ENCODE data around the gene ACY1. TPM values are rescaled to one million over a fixed set of nuclear protein-coding genes. Genes with fewer than 3 reads are reported as not detected.

Gene ACY1
- polyA plus RNA-seq, 1 donor (not counting 4 experiments of a cell fraction or from before 2014, with no cell fraction given) = 71.8 TPM

- H3K27me3 ChIP-seq (ENCODE audit: control insufficient read depth, extremely low read depth, insufficient read depth, low read length) = no peaks in the 10 kb centered on the region
- no peaks in the 10 kb centered on the region for H3K9me3 ChIP-seq (ENCODE audit: control insufficient read depth, low read depth, low read length)
- no peaks in the 10 kb centered on the region for H3K4me1 ChIP-seq (ENCODE audit: control insufficient read depth, extremely low read depth, insufficient read depth, low read length)
- H3K4me3 ChIP-seq (ENCODE audit: control insufficient read depth in 2 of 3, extremely low read depth in 1 of 3, insufficient read depth in 2 of 3, low read depth in 1 of 3, low read length in 3 of 3) = no peak overlapping the region
- H3K9ac ChIP-seq (ENCODE audit: control insufficient read depth, extremely low read depth, insufficient read depth, low read length) = no peak overlapping the region
- dilution Hi-C loops (cut with MboI; ENCODE audit: extremely low pct_ligation_motif_present, low sequenced_read_pairs) = no loop called here
- no peak overlapping the region for H2AFZ ChIP-seq (ENCODE audit: control insufficient read depth, low read length)
- FAIRE-seq (no peak), DNase-seq (ENCODE audit: low read depth, low spot score) (no peak)
- H3K4me2 ChIP-seq (ENCODE audit: control insufficient read depth, extremely low read depth, insufficient read depth, low read depth, low read length) = no peak overlapping the region
- H3K36me3 ChIP-seq (ENCODE audit: control insufficient read depth in 2 of 2, extremely low read depth in 1 of 2, insufficient read depth in 2 of 2, low read length in 2 of 2) = no peaks in the 10 kb centered on the region
- H3K79me2 ChIP-seq (ENCODE audit: control insufficient read depth, insufficient read depth, low read length) = no peaks in the 10 kb centered on the region
- H3K27ac ChIP-seq (ENCODE audit: control insufficient read depth, insufficient read depth, low read length) = no peak overlapping the region
- no peak for TF ChIP-seq EZH2 (IDR thresholded peaks at IDR 0.05; ENCODE audit: low read length)
- no peaks in the 10 kb centered on the region for H3K9me1 ChIP-seq (ENCODE audit: control insufficient read depth, extremely low read depth, insufficient read depth, low read length)
- no peaks in the 10 kb centered on the region for H4K20me1 ChIP-seq (ENCODE audit: control insufficient read depth, extremely low read depth, insufficient read depth, low read length)
Observed at GRCh38 chr3:52022323-52023100, 39.2 kb downstream of the ACY1 start.

GRCh38 chr3:52023101-52023770 is 39.9 kb downstream of the ACY1 start:
- no peak for FAIRE-seq

More at GRCh38 chr3:52023101-52023770, 39.9 kb downstream of the ACY1 start:
- Histone ChIP-seq H3K4me3 (ENCODE audit: control insufficient read depth in 2 of 3, extremely low read depth in 1 of 3, insufficient read depth in 2 of 3, low read depth in 1 of 3, low read length in 3 of 3) (no peak overlapping the region), H3K36me3 (ENCODE audit: control insufficient read depth in 2 of 2, extremely low read depth in 1 of 2, insufficient read depth in 2 of 2, low read length in 2 of 2) (no peaks in the 10 kb centered on the region), H3K9me1 (ENCODE audit: control insufficient read depth, extremely low read depth, insufficient read depth, low read length) (no peaks in the 10 kb centered on the region), H3K27me3 (ENCODE audit: control insufficient read depth, extremely low read depth, insufficient read depth, low read length) (no peaks in the 10 kb centered on the region), H3K27ac (ENCODE audit: control insufficient read depth, insufficient read depth, low read length) (no peak overlapping the region), H3K4me2 (ENCODE audit: control insufficient read depth, extremely low read depth, insufficient read depth, low read depth, low read length) (no peak overlapping the region), H3K9me3 (ENCODE audit: control insufficient read depth, low read depth, low read length) (no peaks in the 10 kb centered on the region), H2AFZ (ENCODE audit: control insufficient read depth, low read length) (no peak overlapping the region), H4K20me1 (ENCODE audit: control insufficient read depth, extremely low read depth, insufficient read depth, low read length) (no peaks in the 10 kb centered on the region), H3K4me1 (ENCODE audit: control insufficient read depth, extremely low read depth, insufficient read depth, low read length) (no peaks in the 10 kb centered on the region), H3K79me2 (ENCODE audit: control insufficient read depth, insufficient read depth, low read length) (no peaks in the 10 kb centered on the region), H3K9ac (ENCODE audit: control insufficient read depth, extremely low read depth, insufficient read depth, low read length) (no peak overlapping the region)
- TF ChIP-seq EZH2 (IDR thresholded peaks at IDR 0.05; ENCODE audit: low read length) (no peak), CTCF (optimal IDR thresholded peaks at IDR 0.05 in 1 of 3, IDR thresholded peaks at IDR 0.05 in 1 of 3, conservative IDR thresholded peaks at IDR 0.05 in 1 of 3; ENCODE audit: extremely low read depth in 1 of 3, insufficient read depth in 2 of 3, low read length in 3 of 3) (no peak)
- no peak for DNase-seq (ENCODE audit: low read depth, low spot score)
- dilution Hi-C loops (cut with MboI; ENCODE audit: extremely low pct_ligation_motif_present, low sequenced_read_pairs) = no loop called here
